ENCODE results near the gene PRAMEF17. TPM values are rescaled to one million over a fixed set of nuclear protein-coding genes. Genes with fewer than 3 reads are reported as not detected.
"Not testable (repeated sequence)": the region's sequence is repeated elsewhere in the genome, so short reads cannot be mapped to it uniquely, and the experiment has no call there.

The PRAMEF17 gene, protein sequence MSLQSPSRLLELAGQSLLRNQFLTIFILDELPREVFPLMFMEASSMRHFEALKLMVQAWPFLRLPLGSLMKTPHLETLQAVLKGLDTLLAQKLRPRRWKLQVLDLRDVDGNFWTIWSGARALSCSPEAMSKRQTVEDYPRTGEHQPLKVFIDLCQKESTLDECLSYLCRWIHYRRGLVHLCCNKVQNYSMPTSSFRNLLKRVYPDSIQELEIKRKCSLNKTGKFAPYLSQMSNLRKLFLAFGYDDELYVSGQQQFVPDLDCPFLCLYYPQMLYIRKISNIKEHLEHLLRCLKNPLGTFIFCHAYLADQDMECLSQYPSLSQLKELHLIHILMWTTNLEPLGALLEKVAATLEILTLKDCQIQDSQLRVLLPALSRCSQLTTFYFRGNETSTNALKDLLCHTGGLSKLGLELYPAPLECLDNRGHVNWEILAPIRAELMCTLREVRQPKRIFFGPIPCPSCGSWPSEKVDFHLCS
- not detected for total RNA-seq
- long read RNA-seq, result 0 reads

DNA sequence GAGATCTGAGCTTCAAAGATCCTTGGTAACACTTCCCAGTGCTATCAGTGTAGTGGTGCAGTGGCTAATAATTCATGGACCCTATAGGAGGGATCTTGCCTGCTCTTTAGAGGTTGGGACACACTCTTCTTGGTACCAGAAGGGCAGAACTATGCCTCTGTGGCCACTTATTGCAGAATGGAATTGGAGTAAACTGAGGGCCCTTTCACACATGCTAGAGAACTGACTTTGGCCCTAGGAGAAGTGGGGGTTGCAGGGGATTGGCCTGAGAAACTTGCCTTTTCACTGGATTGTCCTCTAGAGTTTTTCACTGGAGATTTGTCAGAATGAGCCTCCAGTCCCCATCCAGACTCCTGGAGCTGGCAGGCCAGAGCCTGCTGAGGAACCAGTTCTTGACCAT, at the start of gene PRAMEF17:
Gene PRAMEF17 (plus strand): TSS at position 301 of the 400 bp plus-strand sequence. CDS start 26 bp downstream, at position 327.
- ATAC-seq; DNase-seq; intact Hi-C loops (cut with DNase I): not testable (repeated sequence)

DNA sequence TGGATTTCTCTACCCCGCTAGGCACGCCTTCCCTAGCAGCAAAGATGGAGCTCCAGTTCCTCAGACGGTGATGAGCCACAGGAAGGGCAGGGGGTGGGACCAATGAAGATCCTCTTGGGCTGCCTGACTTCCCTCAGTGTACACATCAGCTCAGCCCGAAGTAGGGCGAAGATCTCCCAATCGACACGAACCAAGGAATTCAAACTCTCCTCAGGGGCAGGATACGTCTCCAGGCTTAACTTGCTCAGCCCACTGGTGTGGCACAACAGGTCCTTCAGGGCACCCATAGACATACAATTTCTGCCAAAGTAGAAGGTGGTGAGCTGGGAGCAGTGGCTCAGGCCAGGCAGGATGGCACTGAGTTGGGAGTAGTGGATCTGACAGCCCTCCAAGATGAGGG, 46.9 kb upstream of the PRAMEF17 start:
- intact Hi-C loops (cut with DNase I); ATAC-seq; DNase-seq: not testable (repeated sequence)

DNA sequence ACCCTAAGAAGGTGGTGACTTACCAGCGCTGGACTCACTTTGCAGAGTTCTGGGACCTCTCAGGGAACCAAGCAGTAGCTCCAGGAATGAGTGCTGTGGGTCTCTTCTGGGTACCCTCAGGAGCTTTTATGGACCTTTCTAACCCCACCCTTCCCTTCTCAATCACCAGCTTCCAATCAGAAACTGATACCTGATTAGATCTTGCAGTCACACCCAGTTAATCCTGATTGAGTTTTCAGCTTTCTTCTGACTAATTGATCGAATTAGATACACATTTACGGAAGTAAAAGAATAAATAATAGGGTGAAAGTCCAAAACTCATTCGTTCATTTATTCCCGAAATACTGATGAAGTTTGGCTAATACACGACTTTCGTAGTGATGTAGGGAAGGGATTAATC, 42.4 kb upstream of the PRAMEF17 start, which contains the start of gene PRAMEF14:
Gene PRAMEF14 (minus strand): TSS at position 101 of the 400 bp plus-strand sequence. CDS start 1,820 bp downstream, outside the sequence.
- intact Hi-C loops (cut with DNase I); ATAC-seq; DNase-seq: not testable (repeated sequence)

DNA sequence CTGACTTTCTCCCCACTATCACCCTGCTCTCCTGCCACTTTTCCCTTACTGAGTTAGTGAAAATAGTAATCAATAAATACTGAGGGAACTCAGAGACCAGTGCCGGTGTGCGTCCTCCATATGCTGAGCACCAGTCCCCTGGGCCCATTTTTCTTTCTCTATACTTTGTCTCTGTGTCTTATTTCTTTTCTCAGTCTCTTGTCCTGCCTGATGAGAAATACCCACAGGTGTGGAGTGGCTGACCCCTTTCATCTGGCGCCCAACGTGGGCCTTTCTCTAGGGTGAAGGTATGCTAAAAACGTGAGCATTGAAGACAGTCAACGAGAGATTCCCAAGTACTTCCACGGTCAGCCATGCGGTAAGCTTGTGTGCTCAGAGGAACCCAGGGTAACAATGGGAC, 36.0 kb upstream of the PRAMEF17 start:
- DNase-seq; ATAC-seq; intact Hi-C loops (cut with DNase I): not testable (repeated sequence)

DNA sequence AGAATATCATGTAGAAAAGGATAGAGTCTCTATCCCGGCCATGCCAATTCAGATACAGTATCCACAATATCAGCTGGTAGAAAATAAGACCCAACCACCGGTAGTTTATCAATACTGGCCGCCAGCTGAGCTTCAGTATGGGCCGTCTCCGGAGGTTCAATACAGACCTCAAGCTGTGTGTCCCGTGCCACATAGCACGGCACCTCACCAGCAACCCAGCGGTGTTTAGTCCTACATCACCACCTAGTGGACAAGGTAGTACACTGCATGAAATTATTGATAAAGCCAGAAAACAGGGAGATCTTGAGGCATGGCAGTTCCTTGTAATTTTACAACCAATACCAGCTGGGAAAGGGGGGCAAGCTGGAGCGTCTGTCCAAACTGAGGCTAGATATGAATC, 35.0 kb upstream of the PRAMEF17 start:
- ATAC-seq; DNase-seq; intact Hi-C loops (cut with DNase I): not testable (repeated sequence)

DNA sequence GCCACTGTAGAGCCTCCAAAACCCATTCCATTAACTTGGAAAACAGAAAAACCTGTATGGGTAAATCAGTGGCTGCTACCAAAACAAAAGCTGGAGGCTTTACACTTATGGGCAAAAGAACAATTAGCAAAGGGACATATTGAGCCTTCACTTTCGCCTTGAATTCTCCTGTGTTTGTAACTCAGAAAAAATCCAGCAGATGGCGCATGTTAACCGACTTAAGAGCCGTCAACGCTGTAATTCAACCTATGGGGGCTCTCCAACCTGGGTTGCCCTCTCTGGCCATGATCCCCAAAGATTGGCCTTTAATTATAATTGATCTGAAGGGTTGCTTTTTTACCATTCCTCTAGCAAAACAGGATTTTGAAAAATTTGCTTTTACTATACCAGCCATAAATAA, 32.7 kb upstream of the PRAMEF17 start:
- ATAC-seq; DNase-seq; intact Hi-C loops (cut with DNase I): not testable (repeated sequence)

DNA sequence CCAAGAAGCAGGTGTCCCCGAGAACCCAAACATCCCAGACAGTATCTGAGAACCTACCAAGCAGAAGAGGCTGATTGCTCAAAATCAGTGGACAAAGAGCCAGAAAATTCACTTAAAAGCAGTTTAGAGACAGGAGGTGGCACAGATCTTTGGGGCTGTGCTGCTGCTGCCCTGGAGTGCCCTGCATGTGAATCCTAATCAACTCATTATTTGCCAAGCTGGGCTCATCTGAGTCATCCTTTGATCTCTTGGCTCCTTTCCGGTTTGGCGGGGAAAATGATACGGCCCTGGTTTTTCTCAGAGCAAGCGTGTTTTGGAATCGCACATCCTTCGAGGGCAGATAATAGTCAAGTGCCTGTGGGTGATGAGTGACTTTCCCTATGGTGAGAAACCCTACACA, 27.1 kb upstream of the PRAMEF17 start:
- intact Hi-C loops (cut with DNase I); DNase-seq: not testable (repeated sequence)
- ATAC-seq, result peak; percentile 43 to 53

DNA sequence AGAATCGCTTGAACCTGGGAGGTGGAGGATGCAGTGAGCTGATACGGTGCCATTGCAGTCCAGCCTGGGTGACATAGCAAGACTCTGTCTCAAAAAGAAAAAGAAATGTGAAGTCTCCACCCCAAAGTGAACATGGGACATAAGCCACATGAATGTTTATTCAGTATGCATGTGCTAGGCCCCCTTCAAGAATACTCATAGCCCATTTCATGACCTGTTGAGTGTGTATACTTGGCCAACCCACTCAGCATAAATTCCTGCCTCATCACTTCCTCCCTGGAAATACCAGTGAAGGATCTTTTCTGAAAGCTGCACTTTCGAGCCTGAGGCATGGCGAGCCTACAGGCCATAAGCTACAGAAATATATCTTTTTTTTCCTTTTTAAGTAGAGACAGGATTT, 24.5 kb upstream of the PRAMEF17 start:
- DNase-seq; intact Hi-C loops (cut with DNase I); ATAC-seq: not testable (repeated sequence)

DNA sequence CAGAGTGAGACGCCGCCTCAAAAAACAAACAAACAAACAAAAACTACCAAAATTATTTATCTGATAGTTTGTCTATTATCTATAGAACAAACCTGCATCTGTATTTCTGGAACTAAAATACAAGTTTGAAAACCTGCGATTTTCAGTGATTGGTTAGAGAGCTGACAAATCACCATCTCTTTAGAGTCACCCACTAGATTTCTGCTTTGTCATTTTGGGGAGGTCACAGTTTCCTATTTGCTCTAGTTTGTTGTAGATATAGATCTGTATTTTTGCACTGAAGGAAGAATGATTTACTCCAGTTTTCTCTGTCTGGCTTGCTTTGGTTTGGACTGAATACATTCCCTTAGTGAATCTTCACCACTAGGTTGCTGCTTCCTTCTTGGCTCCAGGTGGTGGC, 22.9 kb upstream of the PRAMEF17 start:
- DNase-seq; ATAC-seq; intact Hi-C loops (cut with DNase I): not testable (repeated sequence)

DNA sequence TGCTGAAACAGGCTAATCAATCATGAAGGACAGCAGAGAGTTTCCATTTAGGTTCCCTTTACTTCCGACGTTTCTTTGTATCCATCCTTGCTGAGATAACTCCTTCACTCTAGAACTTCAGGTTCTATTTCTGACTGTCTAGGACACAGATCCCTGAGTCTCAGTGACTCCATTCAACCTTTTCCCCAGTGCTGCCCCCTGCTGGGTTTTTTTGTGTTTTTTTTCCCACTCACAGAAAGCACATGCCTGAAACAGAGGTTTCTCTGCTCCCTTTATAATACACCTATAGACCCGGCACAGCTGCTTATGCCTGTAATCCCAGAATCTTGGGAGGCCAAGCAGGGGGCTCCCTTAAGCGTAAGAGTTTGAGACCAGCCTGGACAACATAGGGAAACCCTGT, 20.9 kb upstream of the PRAMEF17 start:
- ATAC-seq; intact Hi-C loops (cut with DNase I); DNase-seq: not testable (repeated sequence)

DNA sequence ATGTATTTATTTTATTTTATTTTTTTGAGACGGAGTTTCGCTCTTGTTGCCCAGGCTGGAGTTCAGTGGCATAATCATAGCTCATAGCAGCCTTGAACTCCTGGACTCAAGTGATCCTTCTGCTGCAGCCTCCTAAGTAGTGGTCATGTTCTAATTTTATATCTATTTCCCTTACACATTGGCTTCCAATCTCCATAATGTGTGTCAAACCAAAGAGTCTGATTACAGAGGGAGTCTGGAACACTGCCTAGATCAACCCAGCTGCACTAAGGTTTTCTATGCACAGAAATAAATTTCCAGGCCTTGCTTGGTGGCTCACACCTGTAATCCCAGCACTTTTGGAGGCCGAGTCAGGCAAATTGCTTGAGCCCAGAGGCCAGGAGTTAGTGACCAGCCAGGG, 10.4 kb upstream of the PRAMEF17 start:
- not testable (repeated sequence) for ATAC-seq

DNA sequence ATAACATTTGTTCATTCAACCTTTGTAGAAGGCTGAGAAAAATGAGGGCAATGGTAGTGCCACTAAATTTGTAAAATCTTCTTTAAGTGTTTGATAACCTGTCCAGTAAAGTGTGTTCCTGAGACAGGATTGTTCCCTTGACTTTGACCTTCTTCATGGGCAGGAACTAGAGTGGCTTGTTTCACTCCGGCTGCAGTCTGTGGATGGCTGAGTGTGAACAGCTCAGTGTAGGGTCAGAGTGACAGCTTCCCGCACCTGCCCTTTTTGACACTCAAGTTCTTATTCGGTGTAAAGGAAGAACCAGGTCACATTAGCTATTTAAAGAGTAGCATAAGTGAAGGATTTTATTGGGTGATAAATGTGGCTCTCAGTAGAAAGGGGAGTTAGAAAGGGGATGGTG, 9.1 kb upstream of the PRAMEF17 start:
- ATAC-seq; intact Hi-C loops (cut with DNase I); DNase-seq: not testable (repeated sequence)

More for the DNA sequence above, 10.4 kb upstream of the PRAMEF17 start:
- intact Hi-C loops (cut with DNase I); DNase-seq: not testable (repeated sequence)

DNA sequence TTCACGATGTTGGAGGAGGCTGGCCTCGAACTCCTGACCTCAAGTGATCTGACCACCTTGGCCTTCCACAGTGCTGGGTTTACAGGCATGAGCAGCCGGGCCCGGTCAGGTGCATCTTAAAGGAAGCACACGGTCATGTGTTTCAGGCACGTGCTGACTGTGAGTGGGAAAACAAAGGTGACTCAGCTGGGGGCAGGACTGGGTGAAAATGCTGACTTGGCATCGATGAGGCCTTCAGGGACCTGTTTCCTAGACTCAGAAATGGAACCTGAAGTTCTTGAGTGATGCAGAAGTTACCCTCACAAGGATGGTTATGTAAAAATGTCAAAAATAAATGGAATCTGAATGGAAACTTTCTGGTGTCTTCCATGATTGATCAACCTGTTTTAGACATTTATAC, 3.6 kb downstream of the PRAMEF17 start:
- ATAC-seq; intact Hi-C loops (cut with DNase I); DNase-seq: not testable (repeated sequence)

DNA sequence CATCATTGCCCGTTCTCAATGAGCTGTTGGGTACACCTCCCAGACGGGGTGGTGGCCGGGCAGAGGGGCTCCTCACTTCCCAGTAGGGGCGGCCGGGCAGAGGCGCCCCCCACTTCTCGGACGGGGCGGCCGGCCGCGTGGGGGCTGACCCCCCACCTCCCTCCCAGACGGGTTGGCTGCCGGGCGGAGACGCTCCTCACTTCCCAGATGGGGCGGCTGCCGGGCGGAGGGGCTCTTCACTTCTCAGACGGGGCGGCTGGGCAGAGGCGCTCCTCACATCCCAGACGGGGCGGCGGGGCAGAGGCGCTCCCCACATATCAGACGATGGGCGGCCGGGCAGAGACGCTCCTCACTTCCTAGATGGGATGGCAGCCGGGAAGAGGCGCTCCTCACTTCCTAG, 5.3 kb downstream of the PRAMEF17 start:
- intact Hi-C loops (cut with DNase I); ATAC-seq; DNase-seq: not testable (repeated sequence)

DNA sequence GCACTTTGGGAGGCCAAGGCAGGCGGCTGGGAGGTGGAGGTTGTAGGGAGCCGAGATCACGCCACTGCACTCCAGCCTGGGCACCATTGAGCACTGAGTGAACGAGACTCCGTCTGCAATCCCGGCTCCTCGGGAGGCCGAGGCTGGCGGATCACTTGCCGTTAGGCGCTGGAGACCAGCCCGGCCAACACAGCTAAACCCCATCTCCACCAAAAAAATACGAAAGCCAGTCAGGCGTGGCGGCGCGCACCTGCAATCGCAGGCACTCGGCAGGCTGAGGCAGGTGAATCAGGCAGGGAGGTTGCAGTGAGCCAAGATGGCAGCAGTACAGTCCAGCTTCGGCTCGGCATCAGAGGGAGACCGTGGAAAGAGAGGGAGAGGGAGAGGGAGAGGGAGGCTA, 5.9 kb downstream of the PRAMEF17 start:
- DNase-seq; intact Hi-C loops (cut with DNase I); ATAC-seq: not testable (repeated sequence)

DNA sequence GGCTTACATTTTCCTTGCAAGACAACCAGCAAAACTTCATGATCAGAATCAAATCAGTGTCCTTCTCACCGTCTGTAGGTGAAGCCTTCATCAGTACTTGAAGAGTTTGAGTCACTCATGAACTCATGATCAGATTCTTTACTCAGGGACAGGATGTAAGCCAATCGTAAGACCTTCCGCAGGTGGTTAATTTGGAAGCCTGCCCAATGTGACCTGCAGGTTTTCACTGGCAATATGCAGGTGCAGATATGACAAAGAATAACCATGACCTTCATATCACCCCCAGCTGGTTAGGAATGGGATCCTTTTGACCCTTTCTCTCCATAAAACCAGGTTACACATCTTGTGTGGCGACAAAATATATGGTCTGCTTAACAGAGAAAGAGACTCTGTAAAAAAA, 18.4 kb downstream of the PRAMEF17 start:
- no peak for ATAC-seq
- no peak for DNase-seq
- intact Hi-C loops (cut with DNase I), result no loop called here

DNA sequence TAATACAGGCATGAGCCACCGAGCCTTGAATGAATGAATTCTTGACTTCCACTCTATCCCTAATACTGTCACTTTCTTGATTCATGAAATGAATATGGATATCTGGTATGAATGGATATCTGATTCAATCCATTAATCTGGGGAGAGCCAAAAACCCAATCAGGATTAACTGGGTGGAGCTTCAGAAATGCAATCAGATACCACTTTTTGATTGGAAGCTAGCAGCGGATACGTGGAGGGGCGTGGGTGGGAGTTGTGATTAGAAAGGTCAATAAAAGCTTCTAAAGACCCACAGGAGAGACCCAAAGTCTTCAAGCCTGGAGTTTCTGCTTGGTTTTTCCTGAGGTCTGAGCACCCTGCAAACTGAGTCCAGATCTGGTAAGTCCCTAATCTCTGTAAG, 20.7 kb downstream of the PRAMEF17 start, which contains the start of gene PRAMEF20:
Gene PRAMEF20 (plus strand): TSS at position 301 of the 400 bp plus-strand sequence. CDS start 5,905 bp downstream, outside the sequence.
- intact Hi-C loops (cut with DNase I); DNase-seq; ATAC-seq: not testable (repeated sequence)

DNA sequence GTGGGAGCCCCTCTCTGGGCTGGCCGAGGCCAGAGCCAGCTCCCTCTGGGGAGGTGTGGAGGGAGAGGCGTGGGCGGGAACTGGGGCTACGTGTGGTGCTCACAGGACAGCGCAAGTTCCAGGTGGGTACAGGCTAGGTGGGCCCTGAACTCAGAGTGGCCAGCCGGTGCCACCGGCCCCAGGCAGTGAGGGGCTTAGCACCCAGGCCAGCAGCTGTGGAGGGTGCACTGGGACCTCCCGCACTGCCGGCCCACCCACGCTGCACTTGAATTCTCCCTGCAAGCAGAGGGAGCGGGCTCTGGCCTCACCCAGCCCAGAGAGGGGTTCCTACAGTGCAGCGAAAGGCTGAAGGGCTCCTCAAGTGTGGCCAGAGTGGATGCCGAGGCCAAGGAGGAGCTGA, 41.1 kb downstream of the PRAMEF17 start:
- intact Hi-C loops (cut with DNase I), result no loop called here
- ATAC-seq, result no peak
- no peak for DNase-seq

DNA sequence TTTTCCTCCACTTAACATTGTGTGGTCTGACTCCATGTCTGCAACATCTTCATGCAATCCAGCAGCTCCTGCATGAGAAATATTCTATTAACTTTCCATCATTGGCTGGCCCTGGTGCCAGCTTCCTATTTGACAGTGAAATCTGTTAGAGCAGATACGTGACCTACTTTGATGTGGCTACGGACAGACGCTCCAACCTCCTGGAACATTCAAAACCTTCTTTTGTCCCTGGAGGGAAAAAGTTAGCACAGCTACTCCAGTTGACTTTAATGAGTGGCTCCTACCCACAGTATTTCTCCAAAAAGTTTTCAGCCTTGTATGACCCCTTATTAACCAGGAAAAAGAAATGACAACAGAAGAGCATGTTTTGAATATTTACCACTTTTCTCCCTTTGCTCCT, 42.8 kb downstream of the PRAMEF17 start:
- ATAC-seq (no peak), DNase-seq (no peak)
- intact Hi-C loops (cut with DNase I), result no loop called here
